PC-3 (cell line): Measurements from ENCODE around the gene CEBPZOS. TPM values are rescaled to one million over a fixed set of nuclear protein-coding genes. Genes with fewer than 3 reads are reported as not detected.

ENCODE experiments used
- ATAC-seq: fragments of 200-7000 bp; cut with Tn5 transposase; 2 replicates; pipeline ENCODE4 v1.9.1; 2020; ENCODE audit warnings: mild to moderate bottlenecking, moderate library complexity
- BruUV-seq: library from RNA; stranded (reverse); fragments of 400-500 nt; replicated peaks from 2 replicates; lab custom pipeline; 2021; lab: Mats Ljungman, UMichigan
- CTCF ChIA-PET: fragments of 300-600 bp; sonication (Branson Sonifier 250); formaldehyde crosslinking; loops from one replicate; lab custom pipeline; 2022; ENCODE audit warnings: antibody characterized with exemption; lab: Charles Lee
- POLR2A ChIA-PET: fragments of 300-600 bp; sonication (Branson Sonifier 250); formaldehyde crosslinking; loops from one replicate; lab custom pipeline; 2022; ENCODE audit warnings: antibody characterized with exemption; ENCODE audit not compliant: unreplicated experiment; lab: Charles Lee
- DNase-seq: peaks from one replicate; pipeline ENCODE4 v3.0.0-alpha.2; 2015
- H2AFZ ChIP-seq: fragments of 300-600 bp; sonication (generic); 2 replicates; pipeline ENCODE4 v1.6.0; 2016; ENCODE audit warnings: antibody characterized with exemption, low read length
- H3F3A ChIP-seq: fragments of 300-600 bp; sonication (generic); one replicate; pipeline ENCODE4 v1.6.0; 2017; ENCODE audit warnings: antibody characterized with exemption, low read length, control low read depth, mild to moderate bottlenecking; ENCODE audit not compliant: unreplicated experiment
- H3K27ac ChIP-seq: fragments of 300-600 bp; sonication (generic); 2 replicates; pipeline ENCODE4 v1.5.1; 2016; ENCODE audit warnings: mild to moderate bottlenecking, low read length
- H3K27me3 ChIP-seq: fragments of 300-600 bp; sonication (generic); 2 replicates; pipeline ENCODE4 v1.6.1; 2016; ENCODE audit warnings: low read length, mixed read lengths
- H3K36me3 ChIP-seq: fragments of 300-600 bp; sonication (generic); 2 replicates; pipeline ENCODE4 v1.6.1; 2016; ENCODE audit warnings: low read depth, mixed run types, low read length, mixed read lengths
- H3K4me1 ChIP-seq: fragments of 300-600 bp; sonication (generic); 2 replicates; pipeline ENCODE4 v1.5.1; 2016; ENCODE audit warnings: low read length; ENCODE audit not compliant: insufficient read depth
- H3K4me2 ChIP-seq: fragments of 300-600 bp; sonication (generic); 2 replicates; pipeline ENCODE4 v1.6.0; 2016; ENCODE audit warnings: low read length
- H3K4me3 ChIP-seq: fragments of 300-600 bp; sonication (generic); 2 replicates; pipeline ENCODE4 v1.5.1; 2016; ENCODE audit warnings: mild to moderate bottlenecking, low read length, mixed read lengths
- H3K79me2 ChIP-seq: fragments of 300-600 bp; sonication (generic); 2 replicates; pipeline ENCODE4 v1.6.1; 2017; ENCODE audit warnings: low read length, mixed read lengths
- H3K9ac ChIP-seq: fragments of 300-600 bp; sonication (generic); 2 replicates; pipeline ENCODE4 v1.6.0; 2016; ENCODE audit warnings: mild to moderate bottlenecking, low read length
- H3K9me2 ChIP-seq: fragments of 300-600 bp; sonication (generic); replicated peaks from 2 replicates; pipeline ENCODE4 v1.6.1; 2016; ENCODE audit warnings: mixed run types, low read length, mixed read lengths
- H3K9me3 ChIP-seq: fragments of 300-600 bp; sonication (generic); 2 replicates; pipeline ENCODE4 v1.6.1; 2016; ENCODE audit warnings: low read length, mixed read lengths
- H4K20me1 ChIP-seq: fragments of 300-600 bp; sonication (generic); 2 replicates; pipeline ENCODE4 v1.6.1; 2016; ENCODE audit warnings: low read length, mixed read lengths
- CTCF ChIP-seq: fragments of 300-600 bp; sonication (generic); conservative IDR thresholded peaks from 2 replicates; pipeline ENCODE4 v1.5.1; 2017; ENCODE audit warnings: antibody characterized with exemption, low read depth, mild to moderate bottlenecking, low read length
- EZH2 ChIP-seq: fragments of 300-600 bp; sonication (generic); IDR thresholded peaks from one replicate; pipeline ENCODE4 v1.6.1; 2017; ENCODE audit warnings: antibody characterized with exemption, mild to moderate bottlenecking, low read length; ENCODE audit not compliant: unreplicated experiment
- EZH2phosphoT487 ChIP-seq: fragments of 300-600 bp; sonication (generic); IDR thresholded peaks from 2 replicates; pipeline ENCODE4 v1.6.1; 2018; ENCODE audit warnings: mild to moderate bottlenecking, antibody characterized with exemption, low read length, borderline replicate concordance
- intact Hi-C: fragments of 100-400 bp; cut with micrococcal nuclease; formaldehyde crosslinking; loops from 2 replicates; pipeline ENCODE4 v1.9.0; 2023
- total RNA-seq: library from RNA; depleted of rRNA; stranded (reverse); fragments of >200 nt; gene quantifications from 2 replicates; pipeline ENCODE4 v1.2.3, GENCODE V29; 2014

The CEBPZOS gene
- total RNA-seq, 1 experiment from 2014 or later = 30.8 TPM

- Histone ChIP-seq H3F3A (no peaks in the 10 kb centered on the region), H2AFZ (peak overlapping the region; percentile 82), H3K4me2 (peak overlapping the region; percentile 20; the same call in 1 of the 2 replicates), H3K36me3 (0 out of 2 replicates have a peak, but pooled peaks cover 3% of the 10 kb centered on the region), H3K27me3 (no peaks in the 10 kb centered on the region), H3K9me3 (peaks cover 5% of the 10 kb centered on the region), H3K4me3 (no peak overlapping the region), H3K4me1 (peaks cover 5% of the 10 kb centered on the region), H3K27ac (no peak overlapping the region), H3K9me2 (no peaks in the 10 kb centered on the region), H3K79me2 (no peaks in the 10 kb centered on the region), H3K9ac (no peak overlapping the region), H4K20me1 (no peaks in the 10 kb centered on the region)
- BruUV-seq = no TSS peak
- peak; percentile 66 for DNase-seq
- TF ChIP-seq CTCF (peak; percentile 87), EZH2phosphoT487 (no peak)
- CTCF ChIA-PET = no interaction called here
- POLR2A ChIA-PET = no interaction called here
- intact Hi-C loops = loop anchor here (1.0 to 5.0 kb wide), 4 partner anchors 44 to 724 kb away; no protein-coding TSS in a partner anchor
- ATAC-seq = peak; percentile 98
Observed at GRCh38 chr2:37168217-37168981, 27.9 kb upstream of the CEBPZOS start.

- Histone ChIP-seq H3K9me3 (no peaks in the 10 kb centered on the region), H3K36me3 (no peaks in the 10 kb centered on the region), H3K4me2 (no peak overlapping the region), H3K9me2 (no peaks in the 10 kb centered on the region), H3K27ac (no peak overlapping the region), H3K9ac (no peak overlapping the region), H3K4me1 (peaks cover 5% of the 10 kb centered on the region), H4K20me1 (no peaks in the 10 kb centered on the region), H2AFZ (no peak overlapping the region), H3F3A (no peaks in the 10 kb centered on the region), H3K79me2 (no peaks in the 10 kb centered on the region), H3K4me3 (no peak overlapping the region), H3K27me3 (no peaks in the 10 kb centered on the region)
- ATAC-seq = no peak
- ChIA-PET CTCF (no interaction called here), POLR2A (interaction anchor here (0.7 kb wide), 1 partner anchor 15 kb away, joined by 3 read pairs; no protein-coding TSS in a partner anchor)
- no TSS peak for BruUV-seq
- TF ChIP-seq CTCF (no peak), EZH2 (no peak)
- DNase-seq = no peak
- intact Hi-C loops = no loop called here
Observed at GRCh38 chr2:37171624-37171950, 24.7 kb upstream of the CEBPZOS start.

GRCh38 chr2:37173741-37174140, 22.6 kb upstream of the CEBPZOS start:
- intact Hi-C loops = no loop called here
- BruUV-seq = no TSS peak

More at GRCh38 chr2:37173741-37174140, 22.6 kb upstream of the CEBPZOS start:
- Histone ChIP-seq H3K4me1 (no peaks in the 10 kb centered on the region), H4K20me1 (no peaks in the 10 kb centered on the region), H3K36me3 (no peaks in the 10 kb centered on the region), H3K27me3 (no peaks in the 10 kb centered on the region), H3K9me2 (no peaks in the 10 kb centered on the region), H3F3A (no peaks in the 10 kb centered on the region), H3K9me3 (no peaks in the 10 kb centered on the region), H2AFZ (no peak overlapping the region), H3K27ac (no peak overlapping the region), H3K79me2 (no peaks in the 10 kb centered on the region), H3K9ac (no peak overlapping the region), H3K4me2 (no peak overlapping the region), H3K4me3 (no peak overlapping the region)
- ChIA-PET CTCF (no interaction called here), POLR2A (no interaction called here)
- ATAC-seq = no peak
- TF ChIP-seq CTCF (no peak), EZH2phosphoT487 (no peak), EZH2 (no peak)
- no peak for DNase-seq
